Measurements from ENCODE around the gene ZNF618. TPM values are rescaled to one million over a fixed set of nuclear protein-coding genes. Genes with fewer than 3 reads are reported as not detected.

Gene ZNF618
- total and polyA plus RNA-seq, 9 donors = 8.2 to 28.9 (median 18.3) TPM

DNA sequence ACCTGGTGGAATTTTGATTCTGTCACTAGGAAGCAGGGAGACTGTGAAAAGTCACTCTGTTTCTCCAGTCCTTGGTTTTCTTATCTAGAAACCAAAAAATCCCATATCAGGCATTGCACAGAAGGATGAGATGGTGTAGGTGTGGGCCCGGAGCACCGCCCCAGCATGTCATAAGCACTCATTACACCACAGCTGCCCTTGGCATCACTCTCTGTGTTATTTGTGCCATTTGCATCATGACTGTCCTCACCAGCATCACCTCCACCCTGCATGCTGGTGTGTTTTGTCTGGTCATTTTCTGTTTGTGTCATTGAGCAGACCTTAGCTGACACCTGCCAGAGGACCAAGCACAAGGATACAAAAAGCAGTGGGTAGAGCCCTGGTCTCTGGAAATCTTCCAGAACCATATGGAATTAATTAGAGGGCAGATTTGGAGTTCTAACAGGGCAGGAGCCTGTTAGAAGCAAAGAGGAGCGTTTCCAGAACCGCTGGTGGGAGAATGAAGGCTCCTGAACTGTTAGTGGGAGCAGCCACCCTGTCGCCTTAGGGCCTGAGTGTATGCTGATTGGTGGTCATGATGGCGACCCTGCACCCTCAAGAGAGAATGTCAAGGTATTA lies 102.7 kb downstream of the ZNF618 start:
- intact Hi-C loops (cut with DNase I) = loop anchor here in 1 of 4 donors (10.0 kb wide), 1 partner anchor 84 kb away; no protein-coding TSS in a partner anchor
- Histone ChIP-seq H3K36me3 (no peaks in the 10 kb centered on the region), H3K27ac (no peak overlapping the region), H3K4me3 (no peak overlapping the region), H3K27me3 (no peaks in the 10 kb centered on the region), H3K4me1 (ENCODE audit: insufficient read depth) (peaks cover 12% of the 10 kb centered on the region), H3K9me3 (no peaks in the 10 kb centered on the region)
- WGBS, 3 donors = 84 to 88% (median 85%) methylated on average over 6 of the region's 6 CpGs
- TF ChIP-seq, protein P1, sequence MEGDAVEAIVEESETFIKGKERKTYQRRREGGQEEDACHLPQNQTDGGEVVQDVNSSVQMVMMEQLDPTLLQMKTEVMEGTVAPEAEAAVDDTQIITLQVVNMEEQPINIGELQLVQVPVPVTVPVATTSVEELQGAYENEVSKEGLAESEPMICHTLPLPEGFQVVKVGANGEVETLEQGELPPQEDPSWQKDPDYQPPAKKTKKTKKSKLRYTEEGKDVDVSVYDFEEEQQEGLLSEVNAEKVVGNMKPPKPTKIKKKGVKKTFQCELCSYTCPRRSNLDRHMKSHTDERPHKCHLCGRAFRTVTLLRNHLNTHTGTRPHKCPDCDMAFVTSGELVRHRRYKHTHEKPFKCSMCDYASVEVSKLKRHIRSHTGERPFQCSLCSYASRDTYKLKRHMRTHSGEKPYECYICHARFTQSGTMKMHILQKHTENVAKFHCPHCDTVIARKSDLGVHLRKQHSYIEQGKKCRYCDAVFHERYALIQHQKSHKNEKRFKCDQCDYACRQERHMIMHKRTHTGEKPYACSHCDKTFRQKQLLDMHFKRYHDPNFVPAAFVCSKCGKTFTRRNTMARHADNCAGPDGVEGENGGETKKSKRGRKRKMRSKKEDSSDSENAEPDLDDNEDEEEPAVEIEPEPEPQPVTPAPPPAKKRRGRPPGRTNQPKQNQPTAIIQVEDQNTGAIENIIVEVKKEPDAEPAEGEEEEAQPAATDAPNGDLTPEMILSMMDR (IDR thresholded peaks at IDR 0.05) = no peak
- TF ChIP-seq POLR2A (IDR thresholded peaks at IDR 0.05) (no peak), EP300 (IDR thresholded peaks at IDR 0.05) (no peak)
- DNase-seq = no peak

DNA sequence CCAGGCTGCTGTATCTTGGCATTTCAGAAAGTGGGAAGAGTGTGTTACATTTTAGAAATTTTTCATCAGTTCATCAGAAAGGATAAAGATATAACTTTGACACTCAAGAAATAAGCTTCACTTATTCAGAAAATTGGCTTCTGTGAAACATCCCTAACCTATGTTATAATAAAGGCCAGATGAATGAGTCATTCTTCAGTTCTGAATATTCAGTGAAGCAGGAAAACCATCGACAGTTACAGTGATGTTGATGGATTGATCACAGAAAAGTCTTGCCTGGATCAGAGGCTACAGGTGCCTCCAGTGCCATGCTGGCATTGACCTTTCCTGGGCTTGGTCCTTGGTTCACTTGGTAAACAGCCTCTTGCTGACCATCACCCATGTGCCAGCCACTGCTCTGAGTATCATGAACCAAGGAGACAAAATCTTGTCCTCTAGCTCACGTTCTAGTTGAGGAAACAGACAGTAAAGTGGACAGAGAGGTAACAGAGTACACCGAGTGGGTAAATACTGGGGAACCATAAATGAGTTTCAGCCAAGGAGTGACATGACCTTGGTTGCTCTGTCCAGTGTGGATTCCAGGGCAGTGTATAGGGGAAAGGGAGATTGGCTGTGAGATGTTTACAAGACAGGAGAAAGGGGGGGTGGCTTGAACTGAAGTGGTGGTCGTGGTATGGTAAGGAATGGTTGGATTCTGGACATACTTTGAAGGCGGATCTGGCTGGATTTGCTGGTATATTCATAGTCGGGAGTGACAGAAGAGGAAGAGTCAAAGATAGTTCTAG lies 103.4 kb downstream of the ZNF618 start:
- no peak for DNase-seq
- peaks cover 10% of the 10 kb centered on the region for H3K4me1 ChIP-seq (ENCODE audit: insufficient read depth)
- 71 to 78% (median 76%) methylated on average over 6 of the region's 6 CpGs for WGBS, 3 donors
- H3K27me3 ChIP-seq = no peaks in the 10 kb centered on the region
- TF ChIP-seq EP300 (IDR thresholded peaks at IDR 0.05) (no peak), POLR2A (IDR thresholded peaks at IDR 0.05) (no peak)
- TF ChIP-seq, protein P1 (IDR thresholded peaks at IDR 0.05) = no peak
- intact Hi-C loops (cut with DNase I) = loop anchor here in 2 of 4 donors (10.0 kb wide), 2 partner anchors 85 to 95 kb away; no protein-coding TSS in a partner anchor
- H3K36me3 ChIP-seq = no peaks in the 10 kb centered on the region
- H3K4me3 ChIP-seq = no peak overlapping the region
- H3K27ac ChIP-seq = no peak overlapping the region
- H3K9me3 ChIP-seq = no peaks in the 10 kb centered on the region

DNA sequence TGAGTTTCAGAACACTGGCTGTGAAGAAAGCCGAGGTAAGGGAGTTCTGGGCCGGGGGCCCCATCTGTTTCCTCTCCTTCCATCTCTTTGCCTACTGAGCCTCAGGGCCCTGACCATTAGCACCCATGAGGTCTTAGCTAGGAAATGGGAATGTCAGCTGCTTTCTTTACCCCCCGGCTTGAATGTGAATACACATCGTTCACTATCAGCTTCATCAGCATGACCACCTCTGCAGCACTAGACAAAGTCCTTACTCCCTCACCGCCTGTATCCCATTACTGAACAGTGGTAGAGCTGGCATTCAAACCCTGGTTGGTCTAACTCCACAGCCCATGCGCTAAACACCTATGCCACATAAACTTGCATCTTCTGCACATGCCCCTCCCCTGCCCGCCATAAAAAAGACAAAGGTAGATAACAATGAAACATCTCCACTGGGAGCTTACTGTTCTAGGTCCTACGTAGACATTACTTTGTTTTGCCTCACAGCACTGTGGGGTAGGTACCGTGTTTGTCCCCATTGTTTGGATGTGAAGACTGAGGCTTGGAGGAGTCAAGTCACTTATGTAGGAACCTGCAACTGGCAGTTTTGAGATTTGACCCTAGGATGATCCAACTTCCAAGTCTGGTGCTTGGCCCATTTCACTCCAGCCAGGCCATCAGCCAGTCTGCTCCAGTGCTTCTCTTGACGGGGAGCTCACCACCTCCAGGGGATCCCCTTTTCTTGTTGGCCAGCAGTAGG lies 108.7 kb downstream of the ZNF618 start:
- 85 to 94% (median 90%) methylated on average over 10 of the region's 10 CpGs for WGBS, 3 donors

More for the DNA sequence above, 108.7 kb downstream of the ZNF618 start:
- no peak for DNase-seq
- no peak for TF ChIP-seq POLR2A (IDR thresholded peaks at IDR 0.05)
- TF ChIP-seq EP300 (IDR thresholded peaks at IDR 0.05) = no peak
- TF ChIP-seq, protein P1 (IDR thresholded peaks at IDR 0.05) = no peak
- Histone ChIP-seq H3K36me3 (no peaks in the 10 kb centered on the region), H3K27me3 (no peaks in the 10 kb centered on the region), H3K4me1 (ENCODE audit: insufficient read depth) (peaks cover 1% of the 10 kb centered on the region), H3K27ac (no peak overlapping the region), H3K4me3 (no peak overlapping the region), H3K9me3 (no peaks in the 10 kb centered on the region)
- intact Hi-C loops (cut with DNase I) = loop anchor here in 1 of 4 donors (10.0 kb wide), 1 partner anchor 100 kb away; no protein-coding TSS in a partner anchor

Measured in ovary (tissue), 9 donors.